ENCODE measurements around the gene RNF125. TPM values are rescaled to one million over a fixed set of nuclear protein-coding genes. Genes with fewer than 3 reads are reported as not detected.
"Not testable (repeated sequence)": the region's sequence is repeated elsewhere in the genome, so short reads cannot be mapped to it uniquely, and the experiment has no call there.

Gene RNF125
- total and polyA plus RNA-seq, 9 of the 15 experiments (the other 6 are each of a cell fraction or from before 2014, with no cell fraction given), result 0.01 to 0.29 (median 0.07) TPM; not detected in 1

- DNase-seq (ENCODE audit: extremely low read depth in 1 of 4, low spot score in 3 of 4); H3K27ac ChIP-seq (ENCODE audit: extremely low read depth, low read depth, low read length); H3K4me3 ChIP-seq; FAIRE-seq; ATAC-seq; BruUV-seq (replicated peaks); H3K79me2 ChIP-seq (ENCODE audit: control insufficient read depth, insufficient read depth, low read length); H3K9me1 ChIP-seq (ENCODE audit: control insufficient read depth, insufficient read depth, low read length); H3K9me3 ChIP-seq (replicated peaks; ENCODE audit: control insufficient read depth, insufficient read depth, low read depth, low read length); H3K9ac ChIP-seq (ENCODE audit: insufficient read depth in 1 of 2, low read depth in 2 of 2, low read length in 2 of 2); in situ Hi-C loops (cut with MboI); H3K36me3 ChIP-seq (ENCODE audit: control insufficient read depth, insufficient read depth, low read length); H3K4me2 ChIP-seq (ENCODE audit: insufficient read depth, low read length); CTCF ChIA-PET (ENCODE audit: low intra/inter-chr PET ratio); H2AFZ ChIP-seq (ENCODE audit: low read depth, low read length); H4K20me1 ChIP-seq (replicated peaks; ENCODE audit: control insufficient read depth, insufficient read depth, low read length): not testable (repeated sequence)
- POLR2A ChIA-PET, result interaction anchor here (1.3 kb wide), 1 partner anchor 32 kb away, joined by 3 read pairs; no protein-coding TSS in a partner anchor
- TF ChIP-seq CBX2 (IDR thresholded peaks at IDR 0.05; ENCODE audit: insufficient read depth, low read length, poor library complexity, severe bottlenecking), result peak; percentile 67
- WGBS (ENCODE audit: insufficient coverage, low coverage, missing lambda C conversion rate), result 6% methylated on average over 14 of the region's 14 CpGs
- Histone ChIP-seq H3K4me1 (replicated peaks in 1 of 2; ENCODE audit: control insufficient read depth in 2 of 2, insufficient read depth in 2 of 2, low read length in 2 of 2) (peaks cover 3 to 15% of the 10 kb centered on the region in 2 experiments; a peak in 3 of 5 replicates), H3K27me3 (ENCODE audit: control insufficient read depth in 2 of 2, insufficient read depth in 2 of 2, low read length in 2 of 2) (peaks cover 33 to 47% of the 10 kb centered on the region in 2 experiments)
- intact Hi-C loops (cut with micrococcal nuclease), result loop anchor here (2.0 kb wide), 1 partner anchor 73 kb away; no protein-coding TSS in a partner anchor
Measured at GRCh38 chr18:32019949-32020625, 1.5 kb downstream of the RNF125 start.

- Histone ChIP-seq H3K9ac (ENCODE audit: insufficient read depth in 1 of 2, low read depth in 2 of 2, low read length in 2 of 2) (no peak overlapping the region), H3K27ac (ENCODE audit: extremely low read depth, low read depth, low read length) (no peak overlapping the region), H4K20me1 (replicated peaks; ENCODE audit: control insufficient read depth, insufficient read depth, low read length) (peaks cover 2% of the 10 kb centered on the region; the same call in 1 of the 2 replicates), H3K36me3 (ENCODE audit: control insufficient read depth, insufficient read depth, low read length) (no peaks in the 10 kb centered on the region), H3K4me3 (no peak overlapping the region), H3K4me2 (ENCODE audit: insufficient read depth, low read length) (no peak overlapping the region), H2AFZ (ENCODE audit: low read depth, low read length) (no peak overlapping the region), H3K9me3 (replicated peaks; ENCODE audit: control insufficient read depth, insufficient read depth, low read depth, low read length) (no peaks in the 10 kb centered on the region), H3K79me2 (ENCODE audit: control insufficient read depth, insufficient read depth, low read length) (no peaks in the 10 kb centered on the region), H3K9me1 (ENCODE audit: control insufficient read depth, insufficient read depth, low read length) (no peaks in the 10 kb centered on the region), H3K4me1 (replicated peaks in 1 of 2; ENCODE audit: control insufficient read depth in 2 of 2, insufficient read depth in 2 of 2, low read length in 2 of 2) (peaks cover 3 to 15% of the 10 kb centered on the region in 2 experiments; a peak in 3 of 5 replicates), H3K27me3 (ENCODE audit: control insufficient read depth in 2 of 2, insufficient read depth in 2 of 2, low read length in 2 of 2) (peaks cover 31 to 50% of the 10 kb centered on the region in 2 experiments)
- no peak for ATAC-seq
- TF ChIP-seq CBX2 (IDR thresholded peaks at IDR 0.05; ENCODE audit: insufficient read depth, low read length, poor library complexity, severe bottlenecking) (peak; percentile 95), ZFP36 (IDR thresholded peaks at IDR 0.05; ENCODE audit: low read depth, low read length, partially characterized antibody) (peak; percentile 31), SMARCA5 (IDR thresholded peaks at IDR 0.05) (no peak), CBX8 (IDR thresholded peaks at IDR 0.05; ENCODE audit: borderline replicate concordance, extremely low read depth, low read depth, low read length, poor library complexity, severe bottlenecking) (peak; percentile 98), ZNF143 (CRISPR knock-in tag; IDR thresholded peaks at IDR 0.05) (no peak), BMI1 (IDR thresholded peaks at IDR 0.05; ENCODE audit: low read length) (peak; percentile 21; the same call in 1 of the 2 replicates)
- intact Hi-C loops (cut with micrococcal nuclease), result no loop called here
- 0% methylated on average over 2 of the region's 2 CpGs for WGBS (ENCODE audit: insufficient coverage, low coverage, missing lambda C conversion rate)
- FAIRE-seq, result no peak
- ChIA-PET CTCF (ENCODE audit: low intra/inter-chr PET ratio) (no interaction called here), POLR2A (interaction anchor here (1.1 kb wide), 1 partner anchor 11 kb away, joined by 3 read pairs; no protein-coding TSS in a partner anchor)
- in situ Hi-C loops (cut with MboI), result no loop called here
- DNase-seq (ENCODE audit: extremely low read depth in 1 of 4, low spot score in 3 of 4), result no peak
- no TSS peak for BruUV-seq (replicated peaks)
Measured at GRCh38 chr18:32021756-32022564, 3.3 kb downstream of the RNF125 start.
